CD4-positive, alpha-beta memory T cell (primary cell): ENCODE data around the gene IL17REL. TPM values are rescaled to one million over a fixed set of nuclear protein-coding genes. Genes with fewer than 3 reads are reported as not detected.

Source experiments
- CTCF ChIA-PET: fragments of 350-600 bp; sonication (Branson Sonifier 250); formaldehyde crosslinking; loops from one replicate; lab custom pipeline; 2021; ENCODE audit warnings: inconsistent platforms; ENCODE audit not compliant: partially characterized antibody; lab: Charles Lee
- POLR2A ChIA-PET: fragments of 350-600 bp; sonication (Branson Sonifier 250); formaldehyde crosslinking; loops from one replicate; lab custom pipeline; 2021; ENCODE audit not compliant: partially characterized antibody; lab: Charles Lee
- DNase-seq, 5 donors: peaks; one replicate each; pipeline versions ENCODE4 v3.0.0 to v3.0.0-alpha.2; 2020 to 2022; ENCODE audit warnings: mixed read lengths in 1 of 5
- H3K27ac ChIP-seq: one replicate; pipeline ENCODE4 v1.7.0; 2013; ENCODE audit warnings: low read depth, low read length
- H3K27me3 ChIP-seq: 2 replicates; pipeline ENCODE4 v1.7.0; 2013; ENCODE audit warnings: mild to moderate bottlenecking, low read length, moderate library complexity; ENCODE audit not compliant: insufficient read depth
- H3K36me3 ChIP-seq: 2 replicates; pipeline ENCODE4 v1.7.0; 2013; ENCODE audit warnings: mild to moderate bottlenecking, low read length, moderate library complexity; ENCODE audit not compliant: insufficient read depth
- H3K4me1 ChIP-seq: 2 replicates; pipeline ENCODE4 v1.7.0; 2013; ENCODE audit warnings: mild to moderate bottlenecking, low read length, moderate library complexity; ENCODE audit not compliant: insufficient read depth
- H3K4me3 ChIP-seq, 2 donors: one replicate each; pipeline ENCODE4 v1.7.0; 2013; ENCODE audit warnings: low read length in 2 of 2, mild to moderate bottlenecking in 1 of 2
- H3K9me3 ChIP-seq, 2 donors: one replicate each; pipeline ENCODE4 v1.7.0; 2013; ENCODE audit warnings: low read length in 2 of 2, control low read depth in 1 of 2; ENCODE audit not compliant: control insufficient read depth in 1 of 2
- H3K27ac Mint-ChIP-seq, 7 donors: one replicate each; pipeline ENCODE4 v1.8.0; 2020 to 2021; ENCODE audit warnings: mixed read lengths in 7 of 7, mild to moderate bottlenecking in 6 of 7, inconsistent platforms in 3 of 7, moderate library complexity in 3 of 7
- H3K27me3 Mint-ChIP-seq, 2 donors: one replicate each; pipeline ENCODE4 v1.8.0; 2020 to 2021; ENCODE audit warnings: mixed read lengths in 2 of 2
- H3K36me3 Mint-ChIP-seq, 2 donors: one replicate each; pipeline ENCODE4 v1.8.0; 2020 to 2021; ENCODE audit warnings: mixed read lengths in 2 of 2, inconsistent platforms in 1 of 2, mild to moderate bottlenecking in 1 of 2
- H3K4me1 Mint-ChIP-seq, 4 donors: one replicate each; pipeline ENCODE4 v1.8.0; 2020 to 2021; ENCODE audit warnings: mixed read lengths in 4 of 4, mild to moderate bottlenecking in 1 of 4
- H3K4me3 Mint-ChIP-seq, 8 donors: one replicate each; pipeline ENCODE4 v1.8.0; 2020 to 2021; ENCODE audit warnings: mixed read lengths in 8 of 8, mild to moderate bottlenecking in 7 of 8, moderate library complexity in 6 of 8, inconsistent platforms in 3 of 8
- H3K9me3 Mint-ChIP-seq, 8 donors: one replicate each; pipeline ENCODE4 v1.8.0; 2020 to 2021; ENCODE audit warnings: mixed read lengths in 8 of 8, mild to moderate bottlenecking in 5 of 8, inconsistent platforms in 3 of 8, moderate library complexity in 1 of 8
- intact Hi-C: fragments of 100-400 bp; cut with micrococcal nuclease; formaldehyde crosslinking; loops from one replicate; pipeline ENCODE4 v1.15.1; 2023
- polyA plus RNA-seq, 2 donors: library from polyadenylated mRNA; unstranded; fragments of 300-500 nt; fragmentation: Illumina TruSeq; gene quantifications; one replicate each; pipeline ENCODE4 v1.2.3, GENCODE V29; 2021
- total RNA-seq, 2 experiments: library from RNA; stranded (reverse); gene quantifications; one replicate each; pipeline ENCODE4 v1.2.3, GENCODE V29; 2021

IL17REL gene
- total and polyA plus RNA-seq, 4 experiments from 2014 or later = not detected

- Mint-ChIP-seq H3K4me1 (peaks cover 0 to 20% (median 9%) of the 10 kb centered on the region in 4 donors), H3K36me3 (peaks cover 0 to 12% of the 10 kb centered on the region in 2 donors), H3K27ac (peak overlapping the region in 5 of 7 donors; percentile 14 to 90 (median 50)), H3K9me3 (peaks cover 0 to 8% (median 0%) of the 10 kb centered on the region in 8 donors), H3K27me3 (peaks cover 0 to 3% of the 10 kb centered on the region in 2 donors), H3K4me3 (peak overlapping the region in 3 of 8 donors; percentile 1 to 36 (median 31))
- H3K4me3 ChIP-seq = no peak overlapping the region
- peaks cover 5% of the 10 kb centered on the region for H3K36me3 ChIP-seq
- H3K27ac ChIP-seq = no peak overlapping the region
- intact Hi-C loops = no loop called here
- ChIA-PET CTCF (no interaction called here), POLR2A (interaction anchor here (2.1 to 4.4 kb wide), 2 partner anchors 11 to 21 kb away, joined by 8 to 23 read pairs; no protein-coding TSS in a partner anchor)
- peaks cover 16% of the 10 kb centered on the region for H3K4me1 ChIP-seq
- DNase-seq = peak in 1 of 5 donors; percentile 32
- no peaks in the 10 kb centered on the region for H3K9me3 ChIP-seq
- no peaks in the 10 kb centered on the region for H3K27me3 ChIP-seq
These were observed 54.7 kb downstream of the IL17REL start for GRCh38 chr22:49957826-49958365.

GRCh38 chr22:49956914-49957825 is 55.4 kb downstream of the IL17REL start:
- H3K9me3 ChIP-seq = no peaks in the 10 kb centered on the region
- peaks cover 10% of the 10 kb centered on the region for H3K4me1 ChIP-seq
- H3K27me3 Mint-ChIP-seq = peaks cover 0 to 3% of the 10 kb centered on the region in 2 donors
- H3K4me1 Mint-ChIP-seq = peaks cover 0 to 16% (median 7%) of the 10 kb centered on the region in 4 donors
- H3K9me3 Mint-ChIP-seq = peaks cover 0 to 8% (median 0%) of the 10 kb centered on the region in 8 donors
- intact Hi-C loops = no loop called here
- H3K27me3 ChIP-seq = no peaks in the 10 kb centered on the region
- no peak overlapping the region for H3K4me3 ChIP-seq
- H3K36me3 Mint-ChIP-seq = peaks cover 0 to 9% of the 10 kb centered on the region in 2 donors
- H3K36me3 ChIP-seq = no peaks in the 10 kb centered on the region
- H3K27ac ChIP-seq = no peak overlapping the region
- ChIA-PET POLR2A (interaction anchor here (2.1 to 4.4 kb wide), 2 partner anchors 10 to 20 kb away, joined by 8 to 23 read pairs; no protein-coding TSS in a partner anchor), CTCF (no interaction called here)
- peak overlapping the region in 3 of 7 donors; percentile 29 to 72 (median 41) for H3K27ac Mint-ChIP-seq
- peak in 1 of 5 donors; percentile 30 for DNase-seq
- no peak overlapping the region for H3K4me3 Mint-ChIP-seq

- no peak overlapping the region for H3K27ac ChIP-seq
- H3K4me3 ChIP-seq = no peak overlapping the region
- peaks cover 0 to 3% of the 10 kb centered on the region in 2 donors for H3K36me3 Mint-ChIP-seq
- H3K27ac Mint-ChIP-seq = peak overlapping the region in 1 of 7 donors; percentile 41
- H3K4me1 ChIP-seq = peaks cover 10% of the 10 kb centered on the region
- no peaks in the 10 kb centered on the region for H3K36me3 ChIP-seq
- H3K4me3 Mint-ChIP-seq = no peak overlapping the region
- intact Hi-C loops = no loop called here
- peaks cover 0 to 15% (median 5%) of the 10 kb centered on the region in 4 donors for H3K4me1 Mint-ChIP-seq
- H3K9me3 ChIP-seq = no peaks in the 10 kb centered on the region
- CTCF ChIA-PET = interaction anchor here (1.9 kb wide), 1 partner anchor 10 kb away, joined by 5 read pairs; no protein-coding TSS in a partner anchor
- DNase-seq = peak in 1 of 5 donors; percentile 32
- no peaks in the 10 kb centered on the region for H3K27me3 ChIP-seq
- POLR2A ChIA-PET = interaction anchor here (0.8 to 1.3 kb wide), 2 partner anchors 10 to 20 kb away, joined by 3 to 4 read pairs; no protein-coding TSS in a partner anchor
- H3K9me3 Mint-ChIP-seq = peaks cover 0 to 2% (median 0%) of the 10 kb centered on the region in 8 donors
- no peaks in the 10 kb centered on the region for H3K27me3 Mint-ChIP-seq
These were observed 56.2 kb downstream of the IL17REL start for GRCh38 chr22:49956418-49956770.

GRCh38 chr22:49955581-49956417 is 56.8 kb downstream of the IL17REL start:
- H3K9me3 ChIP-seq = no peaks in the 10 kb centered on the region
- H3K4me1 ChIP-seq = peaks cover 10% of the 10 kb centered on the region
- H3K9me3 Mint-ChIP-seq = peaks cover 0 to 2% (median 0%) of the 10 kb centered on the region in 8 donors
- H3K36me3 Mint-ChIP-seq = peaks cover 0 to 3% of the 10 kb centered on the region in 2 donors
- DNase-seq = peak in 1 of 5 donors; percentile 33
- intact Hi-C loops = no loop called here
- H3K4me1 Mint-ChIP-seq = peaks cover 0 to 15% (median 5%) of the 10 kb centered on the region in 4 donors
- no peaks in the 10 kb centered on the region for H3K27me3 ChIP-seq
- CTCF ChIA-PET = interaction anchor here (1.9 kb wide), 1 partner anchor 9 kb away, joined by 5 read pairs; no protein-coding TSS in a partner anchor
- H3K36me3 ChIP-seq = no peaks in the 10 kb centered on the region
- POLR2A ChIA-PET = interaction anchor here (0.8 to 1.3 kb wide), 2 partner anchors 11 to 19 kb away, joined by 3 to 4 read pairs; no protein-coding TSS in a partner anchor
- peak overlapping the region in 1 of 7 donors; percentile 42 for H3K27ac Mint-ChIP-seq
- H3K27ac ChIP-seq = no peak overlapping the region
- H3K4me3 ChIP-seq = no peak overlapping the region
- no peak overlapping the region for H3K4me3 Mint-ChIP-seq
- H3K27me3 Mint-ChIP-seq = no peaks in the 10 kb centered on the region

GRCh38 chr22:49954991-49955580 is 57.5 kb downstream of the IL17REL start:
- intact Hi-C loops = no loop called here
- no peak overlapping the region for H3K4me3 ChIP-seq
- H3K27me3 ChIP-seq = no peaks in the 10 kb centered on the region
- H3K27ac Mint-ChIP-seq = peak overlapping the region in 1 of 7 donors; percentile 42
- no peak for DNase-seq
- H3K36me3 ChIP-seq = no peaks in the 10 kb centered on the region
- H3K27ac ChIP-seq = no peak overlapping the region
- H3K27me3 Mint-ChIP-seq = no peaks in the 10 kb centered on the region
- CTCF ChIA-PET = interaction anchor here (1.9 kb wide), 1 partner anchor 9 kb away, joined by 5 read pairs; no protein-coding TSS in a partner anchor
- H3K9me3 ChIP-seq = no peaks in the 10 kb centered on the region
- peaks cover 0 to 2% (median 0%) of the 10 kb centered on the region in 8 donors for H3K9me3 Mint-ChIP-seq
- H3K4me1 ChIP-seq = peaks cover 10% of the 10 kb centered on the region
- H3K36me3 Mint-ChIP-seq = peaks cover 0 to 3% of the 10 kb centered on the region in 2 donors
- POLR2A ChIA-PET = interaction anchor here (1.3 kb wide), 1 partner anchor 18 kb away, joined by 4 read pairs; no protein-coding TSS in a partner anchor
- H3K4me3 Mint-ChIP-seq = no peak overlapping the region
- H3K4me1 Mint-ChIP-seq = peaks cover 0 to 15% (median 5%) of the 10 kb centered on the region in 4 donors

- intact Hi-C loops = no loop called here
- no peak overlapping the region for H3K27ac ChIP-seq
- H3K36me3 Mint-ChIP-seq = peaks cover 0 to 1% of the 10 kb centered on the region in 2 donors
- H3K4me3 Mint-ChIP-seq = no peak overlapping the region
- no peaks in the 10 kb centered on the region for H3K27me3 Mint-ChIP-seq
- no peaks in the 10 kb centered on the region for H3K9me3 Mint-ChIP-seq
- H3K27ac Mint-ChIP-seq = no peak overlapping the region
- peaks cover 3% of the 10 kb centered on the region for H3K4me1 ChIP-seq
- H3K36me3 ChIP-seq = no peaks in the 10 kb centered on the region
- POLR2A ChIA-PET = no interaction called here
- H3K9me3 ChIP-seq = no peaks in the 10 kb centered on the region
- DNase-seq = no peak
- H3K4me3 ChIP-seq = no peak overlapping the region
- CTCF ChIA-PET = no interaction called here
- peaks cover 0 to 10% (median 3%) of the 10 kb centered on the region in 4 donors for H3K4me1 Mint-ChIP-seq
- H3K27me3 ChIP-seq = no peaks in the 10 kb centered on the region
These were observed 58.2 kb downstream of the IL17REL start for GRCh38 chr22:49954354-49954753.
